GM06990 (cell line): ENCODE results near the gene SMIM5.

Experiments
- DNase-seq: peaks from one replicate; pipeline ENCODE4 v3.0.0-alpha.2; 2011; ENCODE audit not compliant: insufficient read length; ENCODE audit errors: extremely low read depth
- H3K27me3 ChIP-seq: replicated peaks from 2 replicates; pipeline ENCODE4 v1.6.0; 2011; ENCODE audit warnings: low read length; ENCODE audit not compliant: control insufficient read depth, insufficient read depth
- H3K36me3 ChIP-seq: 2 replicates; pipeline ENCODE4 v1.5.1; 2011; ENCODE audit warnings: low read length; ENCODE audit not compliant: control insufficient read depth, insufficient read depth
- H3K4me3 ChIP-seq: replicated peaks from 2 replicates; pipeline ENCODE4 v1.5.1; 2011; ENCODE audit warnings: low read depth, mild to moderate bottlenecking, control low read depth, low read length
- TF ChIP-seq, protein P1 (sequence below): IDR thresholded peaks from 2 replicates; pipeline ENCODE4 v1.5.1; 2011; ENCODE audit warnings: low read length, control low read depth, mild to moderate bottlenecking, inconsistent platforms; ENCODE audit not compliant: insufficient read depth, poor library complexity, severe bottlenecking

The SMIM5 gene

DNA sequence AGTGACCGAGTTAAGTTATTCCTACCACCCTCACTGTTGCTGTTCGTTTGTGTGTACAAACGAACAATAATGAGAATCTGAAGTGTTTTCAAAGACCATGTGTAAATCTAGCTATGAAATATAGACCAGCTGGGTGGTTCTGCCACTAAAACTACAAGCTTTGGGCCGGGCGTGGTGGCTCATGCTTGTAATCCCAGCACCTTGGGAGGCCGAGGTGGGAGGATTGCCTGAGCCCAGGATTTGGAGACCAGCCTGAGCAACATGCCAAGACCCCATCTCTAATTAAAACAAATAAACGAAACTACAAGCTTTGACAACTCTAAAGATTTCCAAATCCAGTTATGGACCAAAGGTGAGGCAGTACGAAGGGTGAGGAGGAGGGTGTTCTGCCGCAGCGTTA, 32.7 kb downstream of the SMIM5 start:
- TF ChIP-seq, protein P1, sequence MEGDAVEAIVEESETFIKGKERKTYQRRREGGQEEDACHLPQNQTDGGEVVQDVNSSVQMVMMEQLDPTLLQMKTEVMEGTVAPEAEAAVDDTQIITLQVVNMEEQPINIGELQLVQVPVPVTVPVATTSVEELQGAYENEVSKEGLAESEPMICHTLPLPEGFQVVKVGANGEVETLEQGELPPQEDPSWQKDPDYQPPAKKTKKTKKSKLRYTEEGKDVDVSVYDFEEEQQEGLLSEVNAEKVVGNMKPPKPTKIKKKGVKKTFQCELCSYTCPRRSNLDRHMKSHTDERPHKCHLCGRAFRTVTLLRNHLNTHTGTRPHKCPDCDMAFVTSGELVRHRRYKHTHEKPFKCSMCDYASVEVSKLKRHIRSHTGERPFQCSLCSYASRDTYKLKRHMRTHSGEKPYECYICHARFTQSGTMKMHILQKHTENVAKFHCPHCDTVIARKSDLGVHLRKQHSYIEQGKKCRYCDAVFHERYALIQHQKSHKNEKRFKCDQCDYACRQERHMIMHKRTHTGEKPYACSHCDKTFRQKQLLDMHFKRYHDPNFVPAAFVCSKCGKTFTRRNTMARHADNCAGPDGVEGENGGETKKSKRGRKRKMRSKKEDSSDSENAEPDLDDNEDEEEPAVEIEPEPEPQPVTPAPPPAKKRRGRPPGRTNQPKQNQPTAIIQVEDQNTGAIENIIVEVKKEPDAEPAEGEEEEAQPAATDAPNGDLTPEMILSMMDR, result no peak
- H3K4me3 ChIP-seq, result peak overlapping the region; percentile 89
- DNase-seq, result no peak
- H3K27me3 ChIP-seq, result no peaks in the 10 kb centered on the region
- H3K36me3 ChIP-seq, result peaks cover 17% of the 10 kb centered on the region

DNA sequence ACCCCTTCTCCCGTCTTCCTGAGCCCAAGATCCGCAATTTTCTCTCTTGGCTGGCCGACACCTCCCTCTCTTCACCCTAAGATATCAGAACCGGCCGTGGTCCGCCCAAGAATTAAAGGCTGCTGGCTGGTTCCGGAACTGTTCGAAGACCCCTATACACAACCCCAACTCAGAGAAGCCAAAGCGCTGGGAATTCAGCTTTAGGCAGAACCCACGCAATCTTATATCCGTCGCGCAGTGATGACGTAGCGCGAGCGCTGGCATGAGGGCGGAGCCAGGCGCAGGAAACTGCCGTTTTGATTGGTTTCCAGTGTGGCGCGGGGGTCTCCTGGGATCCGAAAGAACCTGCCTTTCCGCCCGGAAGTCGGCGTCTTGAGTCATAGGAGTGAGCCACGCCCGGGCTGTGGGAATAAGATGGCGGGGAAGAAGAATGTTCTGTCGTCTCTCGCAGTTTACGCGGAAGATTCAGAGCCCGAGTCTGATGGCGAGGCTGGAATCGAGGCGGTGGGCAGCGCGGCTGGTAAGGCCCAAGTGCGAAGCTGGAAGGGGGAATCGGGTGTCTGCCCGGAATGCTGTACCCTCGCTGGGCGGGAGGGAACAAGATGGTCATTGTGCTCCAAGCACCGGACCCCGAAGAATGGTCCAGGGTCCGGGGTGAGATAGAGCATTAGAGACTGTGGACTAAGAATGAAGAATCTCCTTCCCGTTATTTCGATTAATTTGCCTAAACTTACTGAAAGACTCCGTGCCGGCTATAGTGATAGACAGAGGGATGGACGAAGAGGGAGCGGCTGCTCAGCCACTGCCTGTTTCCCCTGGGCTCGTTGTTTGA, 33.9 kb downstream of the SMIM5 start, which contains the start of the genes RECQL5 and SAP30BP:
Gene RECQL5, minus strand, starts transcription at position 196 of the 832 bp plus-strand sequence. CDS start 597 bp downstream, outside the sequence.
Gene SAP30BP, plus strand, starts transcription at position 380 of the 832 bp plus-strand sequence. Its CDS starts 35 bp downstream, at position 415.
- TF ChIP-seq, protein P1, result no peak
- peaks cover 14% of the 10 kb centered on the region for H3K36me3 ChIP-seq
- no peaks in the 10 kb centered on the region for H3K27me3 ChIP-seq
- peak within 1 kb of the TSS; percentile 89 for H3K4me3 ChIP-seq
- peak; percentile 95 for DNase-seq

DNA sequence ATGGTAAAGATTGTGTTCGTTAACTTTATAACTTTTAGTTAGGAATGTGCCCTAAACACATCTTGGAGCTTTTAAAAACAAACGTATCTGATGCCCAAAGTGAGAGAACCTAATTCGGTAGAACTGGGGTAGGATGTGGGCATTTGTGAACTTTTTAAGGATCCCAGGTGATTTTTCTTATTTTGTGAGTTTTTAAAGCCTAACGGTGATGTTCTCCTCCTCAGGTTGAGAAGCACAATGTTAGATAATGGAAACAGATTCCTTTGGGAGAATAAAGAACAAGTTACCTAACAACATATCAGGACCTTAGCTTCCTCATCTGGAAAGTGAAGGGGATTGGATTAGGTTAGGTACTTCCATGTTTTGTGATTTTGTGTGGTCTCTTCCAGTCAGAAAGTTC, 34.6 kb downstream of the SMIM5 start:
- TF ChIP-seq, protein P1, result no peak
- H3K36me3 ChIP-seq, result peaks cover 9% of the 10 kb centered on the region
- DNase-seq, result no peak
- H3K27me3 ChIP-seq, result no peaks in the 10 kb centered on the region
- peak overlapping the region; percentile 89 for H3K4me3 ChIP-seq

DNA sequence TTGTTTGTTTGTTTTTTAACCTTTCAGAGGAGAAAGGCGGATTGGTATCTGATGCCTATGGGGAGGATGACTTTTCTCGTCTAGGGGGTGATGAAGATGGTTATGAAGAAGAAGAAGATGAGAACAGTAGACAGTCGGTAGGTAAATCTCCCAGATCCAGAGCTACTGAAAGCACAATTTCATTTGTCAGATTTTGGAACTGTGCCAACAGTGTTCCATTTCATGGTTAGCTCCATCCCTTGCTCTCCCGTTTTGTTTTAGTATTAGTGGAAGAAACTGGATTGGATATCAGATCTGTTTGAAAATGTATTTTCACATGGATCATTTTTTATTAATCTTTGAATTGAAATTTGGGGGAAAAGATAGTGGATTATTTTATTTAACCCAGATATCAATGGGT, 35.3 kb downstream of the SMIM5 start:
- no peak for DNase-seq
- peak overlapping the region; percentile 89 for H3K4me3 ChIP-seq
- TF ChIP-seq, protein P1, result no peak
- no peaks in the 10 kb centered on the region for H3K27me3 ChIP-seq
- H3K36me3 ChIP-seq, result peaks cover 12% of the 10 kb centered on the region

DNA sequence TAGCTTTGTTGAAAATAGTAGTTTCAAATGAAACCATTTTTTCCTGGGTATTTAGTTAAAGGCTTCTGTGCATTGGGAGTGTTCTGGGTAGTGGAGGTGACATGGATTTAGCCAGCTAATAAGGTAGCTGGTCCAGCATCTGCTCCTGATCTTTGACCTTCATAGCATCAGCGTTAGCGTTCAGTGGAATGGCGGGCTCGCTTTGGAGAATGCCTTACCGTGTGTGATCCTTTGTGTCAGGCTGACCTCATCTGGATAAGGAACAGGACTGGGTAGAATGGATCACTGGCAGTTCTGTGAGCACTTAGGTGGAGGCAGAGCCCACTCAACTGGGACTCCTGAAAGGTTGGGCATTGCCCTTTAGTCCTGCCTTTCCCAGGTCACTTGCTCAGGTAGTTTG, 37.6 kb downstream of the SMIM5 start:
- TF ChIP-seq, protein P1, result no peak
- DNase-seq, result no peak
- Histone ChIP-seq H3K36me3 (peaks cover 14% of the 10 kb centered on the region), H3K27me3 (no peaks in the 10 kb centered on the region), H3K4me3 (no peak overlapping the region)

DNA sequence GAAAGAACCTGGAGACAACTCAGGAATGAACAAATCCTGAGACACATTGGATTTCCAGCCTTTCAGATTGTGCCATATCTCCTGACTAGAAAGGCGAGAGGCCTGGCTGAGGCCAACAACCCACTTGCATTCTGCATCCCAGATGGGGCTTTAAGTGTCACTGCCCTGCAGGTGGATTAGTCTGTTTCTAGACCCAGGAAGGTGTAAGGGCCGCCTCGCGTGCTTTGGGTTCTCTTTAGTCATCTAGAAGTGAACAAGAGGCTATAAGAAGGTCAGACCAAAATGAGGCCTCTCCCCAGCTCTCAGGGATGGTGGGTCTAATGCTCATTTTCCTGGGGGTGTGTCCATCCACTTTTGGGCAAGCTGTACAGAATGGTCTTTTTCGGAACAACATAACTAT, 38.8 kb downstream of the SMIM5 start:
- peaks cover 14% of the 10 kb centered on the region for H3K36me3 ChIP-seq
- H3K4me3 ChIP-seq, result no peak overlapping the region
- H3K27me3 ChIP-seq, result no peaks in the 10 kb centered on the region
- TF ChIP-seq, protein P1, result no peak
- DNase-seq, result no peak
